Measurements from ENCODE around the gene INPP4B.

- TF ChIP-seq CTCF (IDR thresholded peaks at IDR 0.05) = no peak
- TF ChIP-seq POLR2A (IDR thresholded peaks at IDR 0.05) = no peak
Measured at GRCh38 chr4:142404191-142404611, 441.9 kb downstream of the INPP4B start.

Data from uterus (tissue), 2 donors.